T-helper 1 cell (primary cell): ENCODE data around the gene PRM1.

Source experiments
- DNase-seq, 5 donors: peaks; one replicate each; pipeline ENCODE4 v3.0.0-alpha.2; 2012 to 2020

PRM1 gene

DNA sequence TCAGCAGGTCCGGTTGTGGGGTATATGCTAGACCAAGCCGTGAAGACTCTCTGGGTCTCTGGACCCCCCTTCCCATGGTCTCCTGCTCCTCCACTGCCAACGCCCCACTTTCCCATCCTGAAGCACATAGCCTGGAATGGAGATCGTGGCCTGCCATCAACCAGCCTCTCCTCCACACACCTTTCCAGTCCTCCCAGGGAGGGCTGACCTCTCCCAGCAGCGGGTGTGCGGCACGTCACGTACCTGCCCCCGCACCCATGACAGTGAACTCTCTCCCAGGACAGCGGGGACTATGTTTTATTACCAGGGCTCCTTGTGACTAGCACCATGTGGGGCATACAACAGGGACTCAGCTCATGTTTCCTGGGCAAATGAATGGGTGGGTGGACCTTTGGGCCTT, 9.5 kb downstream of the PRM1 start:
- DNase-seq = no peak

DNA sequence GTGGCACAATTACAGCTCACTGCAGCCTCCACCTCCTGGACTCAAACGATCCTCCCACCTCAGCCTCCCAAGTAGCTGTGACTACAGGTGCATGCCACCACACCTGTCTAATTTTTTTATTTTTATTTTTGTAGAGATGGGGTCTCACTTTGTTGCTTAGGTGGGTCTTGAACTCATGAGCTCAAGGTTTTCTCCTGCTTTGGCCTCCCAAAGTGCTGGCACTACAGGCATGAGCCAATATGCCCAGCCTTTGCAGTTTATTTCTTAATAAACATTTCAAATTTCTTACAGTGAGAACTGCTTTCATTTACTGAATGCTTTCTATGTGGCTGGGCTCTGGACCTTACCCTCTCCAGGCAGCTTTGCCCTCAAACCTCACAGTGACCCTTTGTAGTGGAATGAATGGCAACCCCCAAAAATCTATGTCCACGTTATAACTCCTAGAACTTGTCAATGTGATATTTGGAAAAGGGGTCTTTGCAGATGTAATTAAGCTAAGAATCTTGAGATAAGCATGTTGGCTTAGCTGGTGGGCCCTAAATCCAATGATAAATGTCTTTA, 10.4 kb downstream of the PRM1 start:
- DNase-seq = no peak

DNA sequence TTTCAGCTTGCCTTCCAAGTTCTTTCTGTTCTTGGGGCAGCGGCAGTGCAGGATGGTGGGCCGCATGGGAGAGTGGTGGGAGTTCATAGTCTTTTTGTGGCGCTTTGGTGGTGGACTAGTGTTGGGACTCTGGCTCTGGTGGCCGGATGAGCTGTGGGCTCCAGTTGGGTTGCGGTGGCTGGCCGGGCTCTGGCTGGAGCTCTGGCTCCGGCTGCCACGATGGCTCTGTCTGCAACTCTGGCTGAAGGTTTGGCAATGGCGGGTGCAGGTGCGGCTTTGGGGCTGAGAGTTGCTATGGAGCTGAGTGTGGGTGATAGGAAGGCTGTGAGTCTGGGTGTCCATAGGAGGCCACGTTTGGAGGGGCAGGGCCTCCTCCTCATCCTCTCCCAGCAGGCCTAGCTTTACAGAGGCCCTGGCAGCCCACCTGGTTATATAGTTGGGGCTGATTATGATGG, 12.2 kb downstream of the PRM1 start, which contains the start of gene TNP2:
TSS of gene TNP2 (minus strand) at position 405 of the 455 bp plus-strand sequence. CDS start at position 342, 63 bp downstream.
- DNase-seq = no peak

DNA sequence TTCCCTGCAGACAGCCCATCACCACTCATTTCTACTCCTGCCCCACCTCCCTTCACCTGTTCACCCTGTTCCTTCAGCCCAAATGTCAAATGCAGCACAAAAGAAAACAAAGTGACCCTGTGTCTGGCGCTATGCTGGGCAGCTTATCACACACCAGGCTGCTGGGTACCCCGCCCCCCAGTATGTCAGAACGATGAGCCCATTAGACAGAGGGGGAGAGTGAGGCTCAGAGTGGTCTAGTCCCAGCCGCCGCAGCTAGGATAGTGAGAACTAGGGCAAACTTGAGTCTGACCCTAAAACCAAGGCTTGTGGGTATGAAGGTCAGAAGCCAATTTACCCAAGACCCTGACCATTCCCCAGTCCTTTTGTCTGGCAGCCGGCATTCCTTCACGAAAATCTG, 16.0 kb downstream of the PRM1 start:
- DNase-seq = no peak

DNA sequence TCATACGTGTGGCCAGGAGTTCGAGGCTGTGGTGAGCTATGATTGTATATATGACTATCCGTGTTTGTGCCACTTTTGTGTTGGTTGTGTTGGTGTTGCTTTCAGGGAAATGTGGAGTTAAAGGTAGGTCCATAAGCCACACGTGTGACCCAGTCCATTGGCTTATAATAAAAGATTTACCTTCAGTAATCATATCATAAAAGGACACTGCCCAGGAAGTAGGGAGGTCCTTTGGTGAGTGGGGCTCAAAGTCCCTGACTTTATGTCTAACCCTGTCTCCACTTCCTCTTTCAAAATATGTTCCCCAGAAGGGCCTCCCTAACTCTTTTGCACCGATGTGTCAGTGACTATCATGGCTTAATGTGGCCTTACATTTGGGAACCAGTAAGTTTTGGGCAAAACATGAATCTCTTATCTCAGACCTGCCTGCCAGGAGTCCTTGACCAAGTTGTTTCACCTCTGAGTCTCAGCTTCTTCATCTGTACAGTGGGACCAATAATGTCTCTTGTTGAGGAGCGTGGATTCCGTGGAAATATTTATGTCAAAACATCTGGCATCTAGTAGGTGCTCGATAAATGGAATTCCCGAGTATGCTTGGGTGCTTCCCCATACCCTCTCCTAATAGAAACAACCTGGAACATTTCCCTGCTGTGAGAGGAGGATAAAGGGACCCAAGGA, 16.8 kb downstream of the PRM1 start:
- DNase-seq = no peak

DNA sequence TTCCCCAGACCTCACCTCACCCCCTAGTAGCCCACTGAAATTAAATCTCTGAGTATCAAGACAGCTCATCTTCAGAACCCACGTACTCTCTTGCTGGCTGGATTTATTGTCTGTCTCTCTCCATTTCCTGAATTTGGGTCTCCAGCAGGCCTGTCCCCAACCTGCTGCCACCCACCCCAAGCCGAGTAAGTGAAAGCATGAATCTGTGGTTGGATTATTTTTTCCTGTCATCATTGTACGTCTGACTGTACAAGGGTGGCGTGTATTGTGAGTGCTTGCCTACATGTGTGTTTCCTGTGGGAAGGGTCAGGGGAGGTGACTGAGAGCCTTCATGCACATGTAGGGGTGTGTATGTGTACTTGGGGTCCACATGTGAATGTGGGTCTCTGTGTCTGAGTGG, 17.4 kb downstream of the PRM1 start:
- peak in 1 of 5 donors; percentile 73 for DNase-seq

DNA sequence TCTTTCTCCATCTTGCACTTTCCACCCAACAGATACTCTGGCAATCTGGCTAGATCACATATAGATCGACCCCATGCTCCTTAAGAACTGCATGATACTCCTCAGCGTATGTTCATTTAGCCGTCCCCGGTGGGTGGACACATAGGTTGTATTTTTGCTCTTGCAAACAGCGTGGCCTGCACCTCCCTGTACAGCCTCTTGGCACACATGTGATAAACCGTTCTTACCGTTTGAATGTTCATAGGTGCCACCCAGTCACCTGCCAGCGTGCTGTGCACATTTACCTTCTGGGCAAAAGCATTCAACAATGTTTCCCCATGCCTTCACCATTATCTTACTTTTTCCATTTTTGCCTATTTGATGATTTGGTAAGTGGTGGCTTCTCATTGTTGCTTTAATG, 18.2 kb downstream of the PRM1 start:
- no peak for DNase-seq

DNA sequence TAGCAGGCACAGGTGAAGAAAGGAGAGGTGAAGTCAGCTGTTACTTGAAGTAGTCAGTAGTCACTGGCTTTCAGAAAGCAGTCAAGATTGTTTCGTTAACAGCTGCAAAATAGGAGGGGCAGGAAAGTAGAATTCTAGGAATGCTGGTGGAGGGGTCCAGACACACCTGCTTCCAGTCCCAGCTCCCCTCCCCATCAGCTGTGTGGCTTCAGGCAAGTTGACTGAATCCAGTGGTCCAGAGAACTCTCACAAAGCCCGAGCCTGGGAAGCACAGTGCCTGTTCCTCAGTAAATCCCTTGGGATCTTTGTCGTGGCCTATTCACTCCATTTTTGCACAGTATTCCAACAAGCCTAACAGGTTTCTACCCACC, 20.5 kb downstream of the PRM1 start:
- no peak for DNase-seq

DNA sequence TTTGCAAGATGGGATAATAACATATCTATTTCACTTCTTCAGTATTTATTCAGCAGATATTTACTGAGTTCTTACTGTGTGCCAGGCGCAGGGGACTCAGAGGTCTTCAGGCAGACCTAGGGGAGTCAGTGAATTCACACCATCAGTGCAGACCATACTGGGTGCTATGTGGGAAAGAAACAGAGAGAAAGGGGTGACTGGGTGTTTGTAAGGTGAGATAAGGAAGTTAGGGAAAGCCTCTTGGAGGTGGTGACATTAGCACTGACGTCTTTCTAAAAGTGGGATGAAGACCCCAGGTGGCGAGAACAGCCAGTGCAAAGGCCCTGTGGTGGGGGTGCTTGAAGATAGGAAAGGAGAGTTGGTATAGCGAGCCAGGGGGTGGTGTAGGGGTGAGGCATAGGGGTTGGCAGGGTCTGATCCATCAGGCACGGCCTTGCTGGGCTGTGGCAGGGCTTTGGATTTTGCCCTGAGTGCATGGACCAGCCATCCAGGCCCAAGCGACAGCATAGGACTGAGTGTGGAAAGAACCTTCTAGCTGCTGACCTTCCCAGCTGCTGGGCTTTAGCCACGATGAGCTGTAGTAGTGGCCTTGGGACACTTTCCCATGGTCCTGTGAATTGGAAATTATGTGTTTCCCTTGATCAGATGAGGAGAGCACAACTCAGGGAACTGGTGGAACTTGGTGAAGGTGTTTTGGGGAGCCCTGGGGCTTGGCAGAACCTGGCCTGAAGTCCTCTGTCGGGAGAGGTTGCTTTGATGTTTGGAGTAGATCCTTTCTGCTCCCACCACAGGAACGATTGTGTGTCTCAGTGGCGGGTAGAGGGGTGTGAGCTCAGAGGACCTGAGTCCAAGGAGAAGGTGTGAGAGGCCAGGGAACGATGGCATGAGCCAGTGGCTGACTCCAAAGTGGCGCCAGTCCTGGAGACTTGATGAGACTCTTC, 21.2 kb downstream of the PRM1 start:
- DNase-seq = no peak

DNA sequence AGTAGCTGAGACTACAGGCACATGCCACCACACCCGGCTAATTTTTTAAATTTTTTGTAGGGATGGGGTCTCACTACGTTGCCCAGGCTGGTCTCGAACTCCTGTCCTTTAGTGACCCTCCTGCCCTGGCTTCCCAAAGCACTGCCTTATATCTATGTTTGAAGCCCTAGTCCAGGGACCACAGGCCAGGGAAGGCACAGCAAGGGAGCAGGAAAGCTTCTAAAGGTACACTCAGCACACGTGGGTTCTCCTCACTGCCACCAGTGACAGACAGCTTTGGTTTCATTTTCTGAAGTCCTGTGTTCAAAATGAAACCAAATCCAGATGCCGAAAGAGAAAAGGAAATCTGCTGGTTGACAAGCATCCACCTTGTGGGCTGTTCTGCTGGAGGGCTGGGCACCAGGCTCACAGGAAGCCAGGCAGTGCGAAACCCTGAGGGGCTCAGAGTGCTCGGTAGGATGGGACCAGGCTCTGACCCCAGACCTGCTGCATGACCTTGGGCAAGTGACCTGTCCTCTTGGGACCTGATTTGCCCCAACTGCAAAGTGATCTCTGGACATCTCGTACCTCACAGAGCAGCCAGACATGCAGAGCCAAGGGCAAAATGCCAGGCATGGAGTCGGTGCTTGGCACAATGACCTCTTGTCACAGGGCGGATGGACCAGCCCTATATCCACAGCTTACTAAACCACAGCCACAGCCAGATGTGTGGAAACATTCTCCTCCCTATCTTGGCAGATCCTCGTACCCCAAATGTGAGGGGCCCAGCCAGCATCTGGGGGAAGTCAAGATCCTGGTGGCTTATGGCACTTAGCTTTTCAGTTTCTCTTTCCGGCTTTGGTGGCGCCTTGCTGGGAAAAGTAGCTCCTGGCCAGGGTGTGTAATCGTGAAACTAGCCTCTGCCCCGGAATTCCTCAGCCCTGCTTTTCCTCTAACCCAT, 22.3 kb downstream of the PRM1 start:
- peak in 1 of 5 donors; percentile 84 for DNase-seq

DNA sequence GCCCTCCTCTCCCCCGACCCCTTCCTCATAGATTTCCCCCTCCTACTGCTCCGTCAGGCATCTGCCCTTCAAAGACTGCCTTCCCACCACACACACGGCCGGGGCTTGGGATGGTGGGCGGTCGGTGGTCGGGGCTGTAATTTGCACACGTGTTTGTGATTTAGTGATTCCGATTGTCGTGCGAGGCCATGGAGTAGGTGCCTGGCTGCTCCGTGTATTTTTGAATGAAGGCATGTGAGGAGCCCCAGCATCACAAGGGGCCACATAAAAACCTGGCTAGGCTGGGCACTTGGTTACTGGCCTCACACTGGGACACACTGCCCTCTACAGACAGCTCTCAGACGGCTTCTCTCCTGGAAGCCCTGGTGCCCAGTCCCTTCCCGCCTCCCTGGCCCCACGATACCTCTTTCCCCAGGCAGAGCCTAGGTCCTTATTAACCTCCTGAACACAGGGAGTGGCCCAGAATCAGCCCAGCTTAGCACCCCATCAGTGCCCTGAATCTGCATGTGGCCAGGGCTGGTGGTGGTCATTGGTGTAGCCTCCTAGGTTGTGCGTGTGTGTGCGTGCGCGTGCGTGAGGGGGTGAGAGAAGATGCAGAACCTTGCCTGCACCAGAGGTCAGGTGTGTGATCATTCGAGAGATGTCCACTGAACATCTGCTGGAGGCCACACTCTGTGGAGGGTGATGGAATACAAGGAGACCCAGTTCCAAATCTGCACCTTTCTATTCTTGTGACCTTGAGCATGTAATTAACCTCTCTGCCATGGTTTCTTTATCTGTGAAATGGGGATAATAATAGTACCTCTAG, 23.8 kb downstream of the PRM1 start:
- DNase-seq = peak in 4 of 5 donors; percentile 39 to 82 (median 44)

DNA sequence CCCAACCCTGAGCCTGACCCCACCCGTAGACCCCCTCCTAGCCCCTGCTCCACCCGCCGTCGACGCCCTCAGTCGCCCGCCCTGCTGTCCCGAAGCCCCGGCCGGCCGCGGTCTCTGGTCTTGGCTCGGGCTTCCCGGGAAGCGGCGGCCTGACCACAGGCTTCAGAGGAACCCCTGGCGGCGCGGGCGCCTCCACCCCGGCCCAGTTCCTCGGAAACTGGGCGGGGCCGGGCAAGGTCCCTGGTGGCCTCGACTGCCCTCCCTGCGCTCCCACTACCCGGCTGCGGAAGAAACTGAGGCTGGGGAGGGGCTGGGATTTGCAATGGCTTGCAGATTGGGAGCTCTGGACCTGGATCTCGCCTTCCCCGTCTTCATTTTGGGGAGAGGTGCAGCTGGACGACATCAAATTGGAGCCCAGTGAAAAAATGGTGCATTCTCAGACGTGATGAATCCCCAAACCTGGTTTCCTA, 24.4 kb downstream of the PRM1 start:
- peak in 2 of 5 donors; percentile 33 to 35 for DNase-seq

DNA sequence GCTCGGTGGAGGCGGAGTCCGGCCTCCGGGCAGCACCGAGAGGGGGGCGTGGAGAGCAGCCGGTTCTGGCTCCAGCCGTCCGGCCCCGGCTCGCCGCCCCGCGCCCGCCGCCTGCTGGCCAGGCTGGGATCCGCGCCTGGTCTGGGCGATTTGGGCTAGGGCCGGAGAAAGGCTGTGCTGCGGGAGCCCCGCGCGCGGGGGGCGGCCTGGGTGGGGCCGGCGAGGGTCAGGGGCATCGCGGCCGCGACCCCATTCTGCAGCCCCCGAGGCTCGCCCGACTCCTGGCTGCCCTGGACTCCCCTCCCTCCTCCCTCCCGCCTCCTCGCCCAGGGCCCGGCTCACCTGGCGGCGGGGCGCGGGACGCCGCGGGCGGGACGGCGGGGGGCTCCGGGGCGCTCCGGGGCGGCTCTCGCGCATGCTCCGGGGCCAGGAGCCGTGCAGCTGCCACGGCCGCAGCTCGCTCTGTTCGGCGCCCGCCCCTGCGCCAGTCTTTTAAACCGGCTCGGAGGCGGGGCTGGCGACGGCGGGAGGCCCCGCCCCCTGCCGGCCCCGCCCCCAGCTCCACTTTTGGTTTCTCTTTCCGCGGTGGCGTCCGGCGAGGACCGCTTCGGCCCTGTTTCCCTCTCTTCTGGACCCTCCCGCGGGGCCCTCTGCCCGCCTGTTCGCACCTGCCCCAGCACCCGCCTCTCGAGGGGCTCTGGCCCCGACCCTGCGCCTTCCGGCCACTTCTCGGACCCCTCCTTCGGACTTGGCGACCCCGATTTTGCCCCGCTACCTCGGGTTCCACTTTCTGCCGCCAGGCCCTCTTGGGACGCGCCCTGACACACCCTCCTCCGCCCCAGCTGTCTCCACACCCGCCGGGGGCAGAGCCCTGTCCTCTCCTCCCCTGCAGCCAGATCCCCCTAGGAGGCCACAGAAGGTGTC, 25.1 kb downstream of the PRM1 start, which contains the start of gene SOCS1:
TSS of gene SOCS1 (minus strand) at position 468 of the 924 bp plus-strand sequence. CDS start 726 bp downstream, outside the sequence.
- peak; percentile 76 to 90 (median 81) for DNase-seq

DNA sequence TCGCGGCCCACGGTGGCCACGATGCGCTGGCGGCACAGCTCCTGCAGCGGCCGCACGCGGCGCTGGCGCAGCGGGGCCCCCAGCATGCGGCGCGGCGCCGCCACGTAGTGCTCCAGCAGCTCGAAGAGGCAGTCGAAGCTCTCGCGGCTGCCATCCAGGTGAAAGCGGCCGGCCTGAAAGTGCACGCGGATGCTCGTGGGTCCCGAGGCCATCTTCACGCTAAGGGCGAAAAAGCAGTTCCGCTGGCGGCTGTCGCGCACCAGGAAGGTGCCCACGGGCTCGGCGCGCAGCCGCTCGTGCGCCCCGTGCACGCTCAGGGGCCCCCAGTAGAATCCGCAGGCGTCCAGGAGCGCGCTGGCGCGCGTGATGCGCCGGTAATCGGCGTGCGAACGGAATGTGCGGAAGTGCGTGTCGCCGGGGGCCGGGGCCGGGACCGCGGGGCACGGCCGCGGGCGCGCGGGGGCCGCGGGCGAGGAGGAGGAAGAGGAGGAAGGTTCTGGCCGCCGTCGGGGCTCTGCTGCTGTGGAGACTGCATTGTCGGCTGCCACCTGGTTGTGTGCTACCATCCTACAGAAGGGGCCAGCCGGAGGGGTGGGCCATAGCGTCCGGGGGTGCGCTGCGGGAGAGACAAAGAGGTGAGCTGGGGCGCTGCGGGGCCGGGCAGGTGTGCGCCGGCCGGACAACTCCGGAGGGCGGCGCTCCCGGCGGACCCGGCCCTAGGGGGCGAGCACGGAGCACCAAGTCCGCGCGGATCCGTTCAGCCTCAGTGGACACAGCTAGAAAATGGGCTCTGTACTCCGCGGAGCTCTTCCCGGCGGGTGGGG, 26.0 kb downstream of the PRM1 start:
- DNase-seq = peak; percentile 40 to 79 (median 63)

DNA sequence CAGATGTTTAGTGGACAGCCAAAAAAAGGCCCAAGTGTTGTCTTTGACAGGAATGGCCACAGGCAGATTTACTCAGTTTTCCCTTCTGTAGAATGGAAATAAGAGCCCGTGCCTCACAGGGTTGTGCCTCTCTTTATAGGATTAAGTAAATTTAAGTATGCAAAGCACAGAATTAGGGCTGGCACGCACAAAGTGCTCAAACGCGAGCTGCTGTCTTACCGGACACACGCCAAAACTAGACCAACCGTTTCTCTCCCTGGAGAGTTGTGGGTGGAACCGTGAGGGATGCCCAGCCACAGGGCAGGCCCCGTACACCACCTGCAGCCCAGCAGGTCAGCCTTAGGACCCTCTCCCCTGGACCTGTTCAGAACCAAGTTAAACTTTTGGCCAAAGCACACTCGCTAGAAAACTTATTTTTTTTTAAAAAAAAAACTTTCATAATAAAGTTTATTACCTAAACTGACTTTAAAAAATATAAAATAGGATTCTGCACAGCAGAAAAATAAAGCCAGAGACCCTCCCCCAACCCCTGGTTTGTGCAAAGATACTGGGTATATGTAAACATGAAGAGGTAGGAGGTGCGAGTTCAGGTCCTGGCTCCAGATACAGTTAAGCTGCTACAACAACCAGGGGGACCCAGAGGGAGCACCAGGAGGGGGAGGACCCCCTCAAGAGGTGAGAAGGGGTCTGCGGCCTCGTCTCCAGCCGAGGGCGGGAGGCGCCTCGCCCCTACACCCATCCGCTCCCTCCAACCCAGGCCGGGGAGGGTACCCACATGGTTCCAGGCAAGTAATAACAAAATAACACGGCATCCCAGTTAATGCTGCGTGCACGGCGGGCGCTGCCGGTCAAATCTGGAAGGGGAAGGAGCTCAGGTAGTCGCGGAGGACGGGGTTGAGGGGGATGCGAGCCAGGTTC, 26.9 kb downstream of the PRM1 start:
- no peak for DNase-seq

DNA sequence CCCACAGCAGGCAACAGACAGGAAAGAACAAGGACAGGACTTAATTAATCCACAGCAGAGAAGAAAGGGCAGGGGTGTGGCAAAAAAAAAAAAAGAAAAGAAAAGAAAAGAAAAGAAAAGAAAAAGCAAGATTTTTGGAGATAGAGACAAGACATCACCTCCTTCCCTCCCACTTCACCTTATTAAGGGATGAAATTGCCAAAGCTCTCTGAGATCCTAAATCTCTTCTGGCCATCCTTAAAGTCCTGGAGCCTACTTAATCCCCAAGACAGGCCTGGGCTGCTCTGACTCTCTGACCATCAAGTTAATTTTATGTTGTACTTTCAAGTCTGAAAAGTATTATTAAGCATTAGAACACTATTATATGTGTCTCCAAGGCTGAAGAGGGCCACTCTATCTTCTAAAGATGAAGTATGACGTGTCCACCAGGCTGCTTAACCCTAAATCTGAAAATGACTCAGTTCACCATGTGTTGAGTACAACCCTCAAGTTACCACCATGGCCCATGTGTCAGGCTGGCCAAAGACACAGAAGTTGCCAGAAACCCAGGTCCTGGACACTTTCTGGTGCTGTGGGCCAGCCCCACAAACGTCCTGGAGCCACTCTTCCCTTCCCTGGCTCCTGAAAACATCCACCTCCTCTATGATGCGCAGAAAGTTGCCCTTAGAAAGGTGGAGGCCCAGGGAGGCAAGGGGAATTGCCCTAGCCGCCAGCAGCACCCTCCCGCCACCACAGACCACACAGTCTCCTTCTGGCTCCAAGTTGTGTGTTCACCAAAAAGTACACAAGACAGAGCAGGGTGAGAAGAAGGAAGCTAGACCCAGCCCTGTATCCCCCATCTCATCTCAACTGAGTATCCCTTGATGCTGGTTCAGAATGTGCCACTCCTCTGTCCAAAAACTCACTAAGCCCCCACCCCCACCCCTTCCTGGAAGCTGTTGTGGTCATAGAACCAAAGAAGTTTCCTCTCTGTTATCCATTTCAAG, 27.8 kb downstream of the PRM1 start:
- DNase-seq = peak in 4 of 5 donors; percentile 35 to 78 (median 42)
